Choroid plexus epithelial cell (primary cell): ENCODE measurements around the gene MGMT.

Experiments
- DNase-seq: peaks from one replicate; pipeline ENCODE4 v3.0.0-alpha.2; 2010; ENCODE audit warnings: low read depth
- H3K4me3 ChIP-seq: 2 replicates; pipeline ENCODE4 v1.5.1; 2011; ENCODE audit warnings: low read depth, mild to moderate bottlenecking, control low read depth, low read length, moderate library complexity
- TF ChIP-seq, protein P1 (sequence below): conservative IDR thresholded peaks from 2 replicates; pipeline ENCODE4 v1.5.1; 2011; ENCODE audit warnings: low read depth, mild to moderate bottlenecking, control low read depth, inconsistent platforms, low read length, moderate library complexity

Gene MGMT

DNA sequence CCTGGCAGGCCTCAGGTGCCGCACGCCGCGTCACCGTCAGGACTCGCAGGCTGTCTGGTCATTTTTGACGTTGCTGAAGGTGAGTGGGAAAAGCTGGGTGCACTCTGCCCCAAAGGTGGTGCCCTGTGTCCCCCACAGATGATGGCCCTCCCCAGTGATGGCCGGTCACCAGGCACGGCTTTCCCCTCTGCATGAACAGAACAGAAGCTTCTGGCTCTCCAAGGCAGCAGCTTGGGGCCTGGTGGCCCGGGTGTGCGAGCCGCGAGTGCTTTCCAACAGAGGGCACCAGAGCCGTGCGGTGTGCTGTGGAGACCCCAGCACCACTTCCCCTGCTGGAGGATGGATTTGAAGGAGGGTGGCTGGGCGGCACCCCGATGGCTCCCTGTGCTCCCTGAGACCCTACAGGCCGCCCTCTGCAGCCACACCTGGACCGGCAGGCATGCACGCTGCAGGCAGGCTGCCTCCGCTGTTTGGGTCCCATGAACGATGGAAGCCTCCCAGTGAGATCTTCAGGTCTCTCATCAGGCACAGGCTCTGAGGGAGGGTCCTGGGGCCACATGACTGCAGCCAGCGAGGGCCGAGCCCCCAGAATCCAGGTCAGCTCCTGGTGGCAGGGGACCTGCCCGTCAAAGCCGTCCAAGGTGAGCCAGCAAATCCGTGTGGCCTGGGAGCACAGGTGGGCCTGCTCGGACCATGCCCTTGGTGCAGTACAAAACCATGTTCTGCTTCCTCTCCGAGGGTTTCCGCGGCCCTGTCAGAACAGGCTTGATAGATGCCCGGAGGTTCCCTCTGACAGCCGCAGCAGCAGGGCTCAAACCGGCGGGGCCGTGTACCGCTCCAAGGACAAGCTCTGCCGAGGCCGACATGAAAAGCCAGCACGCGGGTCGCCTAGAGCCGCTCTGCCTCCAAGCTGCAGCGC, 301.7 kb downstream of the MGMT start:
- no peak for DNase-seq
- H3K4me3 ChIP-seq: no peak overlapping the region
- TF ChIP-seq, protein P1, sequence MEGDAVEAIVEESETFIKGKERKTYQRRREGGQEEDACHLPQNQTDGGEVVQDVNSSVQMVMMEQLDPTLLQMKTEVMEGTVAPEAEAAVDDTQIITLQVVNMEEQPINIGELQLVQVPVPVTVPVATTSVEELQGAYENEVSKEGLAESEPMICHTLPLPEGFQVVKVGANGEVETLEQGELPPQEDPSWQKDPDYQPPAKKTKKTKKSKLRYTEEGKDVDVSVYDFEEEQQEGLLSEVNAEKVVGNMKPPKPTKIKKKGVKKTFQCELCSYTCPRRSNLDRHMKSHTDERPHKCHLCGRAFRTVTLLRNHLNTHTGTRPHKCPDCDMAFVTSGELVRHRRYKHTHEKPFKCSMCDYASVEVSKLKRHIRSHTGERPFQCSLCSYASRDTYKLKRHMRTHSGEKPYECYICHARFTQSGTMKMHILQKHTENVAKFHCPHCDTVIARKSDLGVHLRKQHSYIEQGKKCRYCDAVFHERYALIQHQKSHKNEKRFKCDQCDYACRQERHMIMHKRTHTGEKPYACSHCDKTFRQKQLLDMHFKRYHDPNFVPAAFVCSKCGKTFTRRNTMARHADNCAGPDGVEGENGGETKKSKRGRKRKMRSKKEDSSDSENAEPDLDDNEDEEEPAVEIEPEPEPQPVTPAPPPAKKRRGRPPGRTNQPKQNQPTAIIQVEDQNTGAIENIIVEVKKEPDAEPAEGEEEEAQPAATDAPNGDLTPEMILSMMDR: no peak

GRCh38 chr10:129769381-129770116, 302.5 kb downstream of the MGMT start:
- TF ChIP-seq, protein P1: no peak
- DNase-seq: no peak

DNA sequence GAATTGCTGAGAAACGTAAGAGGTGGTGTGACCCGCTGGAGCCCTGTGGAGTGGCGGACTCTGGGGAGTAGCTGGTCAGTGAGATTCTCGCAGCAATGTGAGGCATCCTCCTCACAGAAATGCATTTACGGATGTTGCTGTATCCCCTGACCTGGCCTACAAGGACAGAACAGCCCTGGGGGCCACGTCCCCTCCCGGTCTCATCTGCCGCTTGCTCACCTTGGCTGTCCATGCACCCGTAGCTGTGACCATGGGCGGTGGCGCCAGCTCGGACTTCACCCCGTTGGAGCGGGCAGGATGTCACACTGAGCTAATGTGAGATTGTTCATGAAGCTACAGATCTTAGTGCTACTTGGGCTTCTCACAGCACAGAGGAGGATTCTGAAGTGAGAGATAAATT, 303.2 kb downstream of the MGMT start:
- no peak for DNase-seq
- TF ChIP-seq, protein P1: no peak
- H3K4me3 ChIP-seq: no peak overlapping the region

More at GRCh38 chr10:129769381-129770116, 302.5 kb downstream of the MGMT start:
- no peak overlapping the region for H3K4me3 ChIP-seq

DNA sequence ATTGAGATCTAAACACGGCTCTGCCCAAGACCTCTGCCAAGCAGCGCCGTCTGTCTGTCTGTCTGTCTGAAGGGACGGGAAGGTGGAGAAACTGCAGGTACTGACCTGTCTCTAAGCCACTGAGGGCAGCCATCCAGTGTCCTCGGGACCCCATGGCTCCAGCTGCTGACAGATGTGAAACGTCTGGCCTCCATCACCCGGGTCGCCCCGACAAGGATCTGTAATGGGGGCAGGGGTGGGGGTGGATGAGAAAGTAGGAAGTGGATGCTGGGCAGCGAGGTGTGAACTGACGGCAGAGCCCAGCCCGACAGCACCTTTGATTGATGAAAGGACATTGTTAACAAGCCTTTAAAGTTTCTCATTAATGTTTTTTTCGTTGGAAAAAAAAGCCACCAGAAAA, 304.0 kb downstream of the MGMT start:
- H3K4me3 ChIP-seq: no peak overlapping the region
- DNase-seq: no peak
- TF ChIP-seq, protein P1: no peak

DNA sequence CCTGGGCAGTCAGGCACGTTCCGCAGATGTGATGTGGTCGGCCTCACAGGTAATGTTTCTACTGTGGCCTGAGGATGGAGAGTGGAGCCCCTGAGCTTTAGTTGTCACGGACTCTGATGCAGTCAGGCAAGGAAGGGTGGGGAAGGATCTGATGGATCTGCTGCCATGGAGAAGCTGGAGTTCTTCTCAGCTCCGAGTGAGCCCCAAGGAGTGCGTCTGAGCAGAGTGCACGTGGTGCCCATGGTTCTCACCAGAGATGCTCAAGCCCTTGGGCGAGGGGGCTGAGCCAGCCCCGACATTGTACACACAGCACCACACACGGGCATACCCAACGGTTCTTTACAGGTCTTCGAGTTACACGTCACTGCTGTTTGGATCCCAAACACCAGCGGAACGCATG, 304.5 kb downstream of the MGMT start:
- TF ChIP-seq, protein P1: no peak
- no peak for DNase-seq
- no peak overlapping the region for H3K4me3 ChIP-seq

DNA sequence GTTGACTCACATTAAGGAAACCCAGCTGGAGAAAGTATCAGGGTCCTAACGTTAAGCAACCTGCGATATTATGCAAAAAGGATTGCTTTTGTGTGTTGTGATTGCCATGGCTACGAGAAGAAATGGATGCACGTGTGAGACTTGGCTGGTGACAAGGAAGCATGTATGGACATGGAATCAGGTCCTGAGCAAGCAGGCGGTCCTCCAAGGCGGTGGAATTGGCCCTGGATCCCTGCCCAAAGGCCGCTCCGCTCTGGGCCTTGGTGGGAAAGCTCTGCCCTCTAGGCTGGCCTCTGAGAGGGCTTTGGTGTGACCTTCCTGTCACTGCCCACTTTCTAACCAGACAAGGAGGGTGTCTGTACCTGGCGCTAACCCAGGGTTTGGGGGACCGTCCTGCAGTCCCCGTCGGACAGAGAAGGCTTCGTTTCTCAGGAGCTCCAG, 305.0 kb downstream of the MGMT start:
- no peak for DNase-seq
- TF ChIP-seq, protein P1: no peak
- H3K4me3 ChIP-seq: no peak overlapping the region
